Kasumi-1 (cell line): ENCODE data around the gene ZNF738.
A peak's percentile ranks its signal among the peaks of the same experiment; 100 is the strongest.
"Not testable (repeated sequence)": the region's sequence is repeated elsewhere in the genome, so short reads cannot be mapped to it uniquely, and the experiment has no call there.

ENCODE experiments used
- DNase-seq, 2 experiments: peaks; one replicate each; lab custom pipeline; 2025; lab: John Stamatoyannopoulos, UW

Gene ZNF738

DNA sequence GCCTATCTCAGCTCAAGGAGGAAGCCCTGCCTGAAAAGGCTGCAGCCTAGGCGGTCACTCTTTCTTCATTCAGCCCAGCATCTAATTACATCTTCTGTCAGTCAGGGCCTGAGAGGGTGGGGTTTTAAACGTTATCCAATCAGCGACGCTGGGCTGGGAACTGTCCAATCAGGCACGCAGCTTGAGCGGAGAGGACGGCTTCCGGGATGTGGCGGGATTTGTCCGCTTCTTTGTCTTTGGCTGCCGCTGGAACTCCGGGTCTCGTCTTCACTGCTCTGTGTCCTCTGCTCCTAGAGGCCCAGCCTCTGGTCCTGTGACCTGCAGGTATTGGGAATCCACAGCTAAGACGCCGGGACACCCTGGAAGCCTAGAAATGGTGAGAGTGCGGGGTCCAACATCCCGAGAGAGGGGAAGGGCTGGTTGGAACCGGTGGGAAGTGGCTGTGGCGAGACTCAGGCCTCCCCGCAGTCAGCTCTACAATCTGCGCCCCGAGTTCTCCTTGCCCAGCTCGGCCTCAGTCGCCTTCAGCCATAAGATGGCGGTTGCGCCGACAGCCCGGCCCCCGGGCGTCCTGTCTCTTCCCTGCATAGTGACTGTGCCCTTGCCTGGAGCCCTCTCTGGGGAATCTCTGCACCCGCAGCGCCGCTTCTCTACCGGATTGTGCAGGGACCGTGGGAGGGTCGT lies at the start of gene ZNF738:
Gene ZNF738, plus strand, starts transcription at position 233 of the 684 bp plus-strand sequence. Its CDS starts 141 bp downstream, at position 374.
- DNase-seq: peak; percentile 31 to 33

DNA sequence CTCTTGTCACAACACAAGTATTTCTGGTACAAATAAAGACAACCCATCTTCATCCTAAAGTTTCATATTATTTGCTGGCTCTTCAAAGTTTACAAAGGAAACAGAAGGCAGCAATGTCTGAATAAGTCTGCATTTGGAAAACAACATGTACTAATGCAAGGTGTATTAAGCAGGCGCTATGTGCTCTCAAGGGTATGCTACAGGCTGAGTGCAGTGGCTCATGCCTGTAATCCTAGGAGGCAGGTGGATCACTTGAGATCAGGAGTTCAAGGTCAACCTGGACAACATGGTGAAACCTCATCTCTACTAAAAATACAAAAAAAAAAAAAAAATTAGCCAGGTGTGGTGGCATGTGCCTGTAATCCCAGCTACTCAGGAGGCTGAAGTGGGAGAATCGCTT lies 46.0 kb upstream of the ZNF738 start:
- DNase-seq: not testable (repeated sequence)

DNA sequence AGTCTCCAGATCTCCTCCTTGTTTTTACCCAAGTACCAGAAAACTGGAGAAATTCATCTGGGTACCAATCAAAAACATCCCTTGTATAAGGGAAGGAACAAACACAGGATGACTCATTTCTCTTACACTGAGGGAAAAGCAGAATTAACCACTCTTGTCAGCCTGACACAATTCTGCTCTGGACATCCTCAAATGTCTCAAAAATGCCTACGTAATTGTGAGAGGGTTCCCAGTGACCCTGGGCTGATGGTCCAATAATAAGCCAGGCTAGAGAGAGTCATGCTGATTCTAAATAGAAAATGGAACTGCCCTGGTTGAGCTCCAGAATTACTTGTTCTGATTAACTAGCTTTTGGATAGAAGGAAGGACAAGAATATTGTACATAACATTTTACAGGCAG lies 44.1 kb upstream of the ZNF738 start:
- DNase-seq: peak in 1 of 2 experiments; percentile 9

DNA sequence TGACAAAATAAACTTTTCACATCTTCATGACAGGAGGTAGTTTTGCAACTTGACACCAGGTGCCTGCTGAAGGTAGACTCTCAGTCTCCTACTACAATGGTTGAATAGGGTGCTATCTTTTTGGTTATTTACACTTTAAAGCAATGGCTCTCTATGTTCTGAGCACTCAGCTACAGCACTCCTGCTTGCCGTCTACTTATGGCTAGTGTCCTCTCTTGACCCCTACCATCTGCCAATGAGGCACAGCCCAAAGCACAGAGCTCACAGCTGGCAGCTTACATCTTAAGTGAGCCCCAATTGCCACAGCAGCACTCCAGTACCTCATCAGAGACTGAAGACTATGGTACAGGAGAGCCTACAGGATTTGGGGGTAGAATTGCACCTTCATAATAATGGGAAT lies 41.0 kb upstream of the ZNF738 start:
- no peak for DNase-seq

DNA sequence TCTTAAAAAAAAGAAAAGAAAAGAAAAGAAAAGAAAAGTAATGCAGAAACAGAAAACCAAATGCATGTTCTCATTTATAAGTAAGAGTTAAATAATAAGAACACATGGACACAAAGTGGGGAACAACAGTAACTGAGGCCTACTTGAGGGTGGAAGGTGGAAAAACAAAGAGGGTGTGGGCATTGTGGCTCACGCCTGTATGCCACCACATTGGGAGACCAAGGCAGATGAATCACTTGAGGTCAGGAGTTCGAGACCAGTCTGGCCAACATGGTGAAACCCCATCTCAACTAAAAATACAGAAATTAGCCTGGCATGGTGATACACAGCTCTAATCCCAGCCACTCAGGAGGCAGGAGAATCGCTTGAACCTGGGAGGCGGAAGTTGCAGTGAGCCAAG lies 37.7 kb upstream of the ZNF738 start:
- no peak for DNase-seq

DNA sequence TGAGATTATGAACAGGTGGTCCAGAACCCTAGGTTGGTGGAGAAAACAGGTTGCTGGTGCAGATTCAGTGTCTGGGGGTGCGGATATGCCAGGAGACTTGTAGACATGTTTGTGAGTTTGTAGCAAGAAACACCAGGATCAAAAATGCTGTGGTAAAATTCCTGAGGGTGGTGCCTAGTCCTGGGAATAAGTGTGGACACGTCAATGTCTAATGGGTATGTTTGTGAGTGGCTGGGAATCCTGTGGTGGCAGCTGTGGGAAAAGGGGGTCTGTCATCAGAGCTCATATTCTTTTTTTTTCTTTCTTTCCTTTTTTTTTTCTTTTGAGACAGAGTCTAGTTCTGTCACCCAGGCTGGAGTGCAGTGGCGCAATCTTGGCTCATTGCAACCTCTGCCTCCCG lies 36.8 kb upstream of the ZNF738 start:
- DNase-seq: no peak

DNA sequence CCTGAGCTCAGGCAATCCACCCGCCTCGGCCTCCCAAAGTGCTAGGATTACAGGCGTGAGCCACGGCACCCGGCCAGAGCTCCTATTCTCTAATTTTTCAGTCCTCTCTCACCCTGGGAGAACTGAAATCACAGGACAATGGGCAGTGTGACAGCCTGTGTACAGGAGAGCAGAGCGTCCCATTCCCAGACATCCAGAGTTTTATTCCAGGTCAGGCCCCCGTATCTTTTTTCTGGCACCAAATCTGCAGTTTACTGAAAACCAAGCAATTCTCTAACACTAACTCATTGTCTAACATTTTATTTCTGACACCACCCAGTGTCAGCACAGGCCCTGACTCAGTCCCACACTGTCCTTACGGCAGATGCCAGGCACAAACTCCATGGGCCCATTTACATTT lies 36.3 kb upstream of the ZNF738 start:
- DNase-seq: no peak

DNA sequence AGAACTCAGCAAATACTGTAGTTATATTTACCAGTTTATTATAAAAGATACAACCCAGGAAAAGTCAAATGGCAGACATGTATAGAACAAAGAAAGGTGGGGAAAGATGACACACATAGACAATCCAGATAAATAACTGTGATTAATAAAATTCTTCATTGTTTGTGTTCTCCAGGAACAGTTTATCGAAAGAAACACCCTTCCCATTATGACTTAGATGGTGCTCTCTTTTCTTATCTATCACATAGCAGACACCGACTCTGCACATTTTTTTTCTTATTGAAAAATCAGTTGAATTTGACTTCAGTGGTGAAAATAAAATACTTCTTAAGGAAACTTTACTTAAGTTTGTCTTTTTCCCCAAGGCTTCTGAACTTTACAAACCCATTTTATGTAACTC lies 35.8 kb upstream of the ZNF738 start:
- DNase-seq: no peak

DNA sequence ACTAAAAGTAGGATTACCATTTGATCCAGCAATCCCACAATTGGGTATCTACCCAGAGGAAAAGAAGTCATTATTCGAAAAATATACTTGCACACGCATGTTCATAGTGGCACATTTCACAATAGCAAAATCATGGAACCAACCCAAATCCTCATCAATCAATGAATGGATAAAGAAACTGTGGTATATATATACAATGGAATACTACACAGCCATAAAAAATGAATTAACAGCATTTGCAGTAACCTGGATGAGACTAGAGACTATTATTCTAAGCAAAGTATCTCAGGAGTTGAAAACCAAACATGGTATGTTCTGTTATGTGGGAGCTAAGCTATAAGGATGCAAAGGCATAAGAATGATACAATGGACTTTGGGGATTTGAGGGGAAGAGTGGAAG lies 32.6 kb upstream of the ZNF738 start:
- DNase-seq: no peak

DNA sequence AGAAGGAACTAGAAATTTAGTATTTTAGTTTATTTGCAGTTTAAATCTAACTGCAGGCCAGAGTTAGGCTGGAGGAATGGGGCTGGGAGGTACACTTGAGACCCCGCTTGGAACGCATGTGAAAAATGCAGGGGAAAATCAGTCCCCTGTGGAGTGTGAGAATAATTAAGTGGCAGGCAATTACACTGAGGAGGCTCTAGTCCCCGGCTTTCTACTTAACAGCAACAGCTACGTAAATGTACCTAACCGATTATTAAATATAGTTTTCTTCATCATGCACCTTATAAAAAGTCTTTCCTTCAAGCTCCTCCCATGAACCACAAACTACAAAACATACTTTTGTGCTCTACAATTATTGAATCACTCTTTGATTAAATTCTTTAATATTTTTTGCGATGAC lies 30.4 kb upstream of the ZNF738 start:
- DNase-seq: peak; percentile 32 to 41

DNA sequence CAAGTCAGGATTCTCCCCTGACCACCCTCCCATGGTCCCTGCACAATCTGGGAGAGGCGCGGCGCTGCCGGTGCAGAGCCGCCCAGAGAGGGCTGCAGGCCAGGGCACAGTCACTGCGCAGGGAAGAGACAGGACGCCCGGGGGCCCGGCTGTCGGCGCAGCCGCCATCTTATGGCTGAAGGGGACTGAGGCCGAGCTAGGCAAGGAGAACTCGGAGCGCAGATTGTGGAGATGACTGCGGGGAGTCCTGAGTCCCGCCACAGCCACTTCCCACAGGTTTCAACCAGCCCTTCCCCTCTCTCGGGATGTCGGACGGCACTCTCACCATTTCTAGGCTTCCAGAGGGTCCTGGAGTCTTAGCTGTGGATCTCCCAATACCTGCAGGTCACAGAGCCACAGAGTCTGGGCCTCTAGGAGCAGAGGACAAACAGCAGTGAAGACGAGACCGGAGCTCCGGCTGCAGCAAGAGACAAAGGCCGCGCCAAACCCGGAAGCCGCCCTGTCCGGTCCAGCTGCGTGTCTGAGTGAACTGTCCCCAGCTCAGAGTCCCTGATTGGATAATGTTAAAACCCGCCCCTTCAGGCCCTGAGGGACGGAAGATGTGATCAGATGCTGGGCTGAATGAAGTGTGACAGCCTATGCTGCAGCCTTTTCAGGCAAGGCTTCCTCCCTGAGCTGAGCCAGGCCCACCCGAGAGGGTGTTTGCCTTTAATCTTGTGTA lies 29.8 kb upstream of the ZNF738 start, which contains the start of gene ZNF708:
Gene ZNF708, minus strand, starts transcription at position 526 of the 721 bp plus-strand sequence. Its CDS starts 198 bp downstream, at position 328.
- DNase-seq: peak; percentile 84 to 91

DNA sequence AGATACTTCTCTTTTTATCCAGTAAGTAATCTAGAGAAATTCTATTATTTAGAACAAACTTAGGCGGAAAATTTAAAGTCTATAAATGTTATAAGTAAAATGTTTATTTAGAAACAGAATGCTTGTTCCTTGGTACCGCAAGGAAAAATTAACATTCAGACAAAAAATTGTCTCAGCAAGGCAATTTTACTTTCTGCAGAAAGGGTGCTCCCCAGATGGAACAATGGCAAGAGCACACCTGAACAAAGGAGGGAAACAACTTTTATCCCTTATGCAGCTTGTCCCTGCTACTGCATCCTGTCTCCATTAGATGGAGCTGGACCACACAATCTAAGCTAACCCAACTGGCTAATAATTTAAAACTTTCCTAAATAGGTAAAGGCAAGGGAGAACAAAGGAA lies 23.1 kb upstream of the ZNF738 start:
- no peak for DNase-seq

DNA sequence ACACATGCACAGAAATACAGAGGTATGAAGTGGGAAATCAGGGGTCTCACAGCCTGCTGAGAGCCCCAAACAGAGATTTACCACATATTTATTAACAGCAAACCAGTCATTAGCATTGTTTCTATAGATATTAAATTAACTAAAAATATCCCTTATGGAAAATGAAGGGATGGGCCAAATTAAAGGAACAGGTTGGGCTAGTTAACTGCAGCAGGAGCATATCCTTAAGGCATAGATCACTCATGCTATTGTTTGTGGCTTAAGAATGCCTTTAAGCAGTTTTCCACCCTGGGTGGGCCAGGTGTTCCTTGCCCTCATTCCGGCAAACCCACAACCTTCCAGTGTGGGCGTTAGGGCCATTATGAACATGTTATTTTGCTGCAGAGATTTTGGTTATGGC lies 14.0 kb upstream of the ZNF738 start:
- DNase-seq: not testable (repeated sequence)

DNA sequence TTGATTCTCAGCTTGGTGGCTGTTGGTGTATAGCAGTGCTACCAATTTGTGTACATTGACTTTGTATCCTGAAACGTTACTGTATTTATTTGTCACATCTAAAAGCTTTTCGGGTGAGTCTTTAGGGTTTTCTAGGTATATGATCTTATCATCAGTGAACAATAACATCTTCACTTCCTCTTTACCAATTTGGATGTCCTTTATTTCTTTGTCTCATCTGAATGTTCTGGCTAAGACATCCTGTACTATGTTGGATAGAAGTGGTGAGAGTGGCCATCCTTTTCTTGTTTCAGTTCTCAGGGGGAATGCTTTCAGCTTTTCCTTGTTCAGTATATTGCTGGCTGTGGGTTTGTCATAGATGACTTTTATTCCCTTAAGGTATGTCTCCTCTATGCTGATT lies 6.0 kb upstream of the ZNF738 start:
- DNase-seq: no peak

DNA sequence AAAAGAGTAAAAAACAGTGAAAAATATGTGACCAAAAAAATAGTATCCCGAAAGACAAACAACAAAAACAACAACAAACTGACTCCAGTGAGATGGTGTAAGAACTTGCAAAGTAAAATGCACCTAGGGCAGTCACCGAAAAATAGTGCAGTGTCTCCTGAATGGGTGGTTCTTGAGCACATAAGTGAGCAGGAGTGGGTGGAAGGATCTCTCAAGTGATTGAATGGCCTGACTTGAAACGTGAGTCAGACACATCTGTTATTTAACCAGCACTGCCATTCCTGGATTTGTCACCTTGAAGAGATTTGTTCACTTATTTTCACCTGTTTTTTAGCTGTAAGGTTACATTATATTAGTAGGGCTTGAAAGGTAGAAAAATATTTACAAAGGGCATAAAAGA lies 3.5 kb downstream of the ZNF738 start:
- DNase-seq: no peak

DNA sequence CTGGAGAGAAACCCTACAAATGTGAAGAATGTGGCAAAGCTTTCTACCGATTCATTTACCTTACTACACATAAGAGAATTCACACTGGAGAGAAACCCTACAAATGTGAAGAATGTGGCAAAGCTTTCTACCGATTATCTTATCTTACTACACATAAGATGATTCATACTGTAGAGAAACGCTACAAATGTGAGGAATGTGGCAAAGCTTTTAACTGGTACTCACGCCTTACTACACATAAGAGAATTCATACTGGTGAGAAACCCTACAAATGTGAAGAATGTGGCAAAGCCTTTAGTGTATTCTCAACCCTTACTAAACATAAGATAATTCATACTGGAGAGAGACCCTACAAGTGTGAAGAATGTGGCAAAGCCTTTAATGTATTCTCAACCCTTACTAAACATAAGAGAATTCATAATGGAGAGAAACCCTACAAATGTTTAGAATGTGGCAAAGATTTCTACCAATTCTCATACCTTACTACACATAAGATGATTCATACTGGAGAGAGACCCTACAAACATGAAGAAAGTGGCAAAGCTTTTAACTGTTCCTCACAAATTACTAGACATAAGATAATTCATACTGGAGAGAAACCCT lies 25.3 kb downstream of the ZNF738 start:
- DNase-seq: no peak

DNA sequence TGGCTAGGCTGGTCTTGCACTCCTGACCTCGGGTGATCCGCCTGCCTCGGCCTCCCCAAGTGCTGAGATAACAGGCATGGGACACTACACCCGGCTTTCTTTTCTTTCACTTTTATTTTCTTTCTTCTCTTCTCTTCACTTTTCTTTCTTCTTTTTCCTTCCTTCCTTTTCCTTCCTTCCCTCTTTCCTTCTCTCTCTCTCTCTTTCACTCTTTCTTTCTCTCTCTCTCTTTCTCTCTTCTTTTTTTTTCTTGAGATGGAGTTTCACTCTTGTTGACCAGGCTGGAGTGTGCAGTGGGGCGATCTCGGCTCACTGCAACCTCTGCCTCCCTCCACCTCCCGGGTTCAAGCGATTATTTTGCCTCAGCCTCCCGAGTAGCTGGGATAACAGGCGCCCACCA lies 37.3 kb downstream of the ZNF738 start:
- DNase-seq: no peak

DNA sequence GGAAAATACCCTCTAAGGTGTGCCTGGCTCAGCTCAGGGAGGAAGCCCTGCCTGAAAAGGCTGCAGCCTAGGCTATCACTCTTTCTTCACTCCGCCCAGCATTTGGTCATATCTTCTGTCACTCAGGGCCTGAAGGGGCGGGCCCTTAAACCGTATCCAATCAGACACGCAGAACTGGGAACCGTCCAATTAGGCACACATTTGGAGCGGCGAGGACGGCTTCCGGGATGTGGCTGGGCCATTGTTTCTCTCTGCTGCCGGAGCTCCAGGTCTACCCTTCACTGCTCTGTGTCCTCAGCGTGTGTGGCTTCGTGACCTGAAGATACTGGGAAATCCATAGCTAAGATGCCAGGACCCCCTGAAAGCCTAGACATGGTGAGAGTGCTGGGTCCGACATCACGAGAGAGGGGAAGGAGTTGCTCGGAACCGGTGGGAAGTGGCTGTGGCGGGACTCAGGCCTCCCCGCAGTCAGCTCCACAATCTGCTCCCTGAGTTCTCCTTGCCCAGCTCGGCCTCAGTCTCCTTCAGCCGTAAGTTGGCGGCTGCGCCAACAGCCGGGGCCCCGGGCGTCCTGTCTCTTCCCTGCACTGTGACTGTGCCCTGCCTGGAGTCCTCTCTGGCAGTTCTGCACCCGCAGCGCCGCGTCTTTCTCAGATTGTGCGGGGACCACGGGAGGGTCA lies 38.2 kb downstream of the ZNF738 start, which contains the start of gene ZNF493:
Gene ZNF493, plus strand, starts transcription at position 241 of the 680 bp plus-strand sequence. Its CDS starts 105 bp downstream, at position 346.
- DNase-seq: peak in 1 of 2 experiments; percentile 33

DNA sequence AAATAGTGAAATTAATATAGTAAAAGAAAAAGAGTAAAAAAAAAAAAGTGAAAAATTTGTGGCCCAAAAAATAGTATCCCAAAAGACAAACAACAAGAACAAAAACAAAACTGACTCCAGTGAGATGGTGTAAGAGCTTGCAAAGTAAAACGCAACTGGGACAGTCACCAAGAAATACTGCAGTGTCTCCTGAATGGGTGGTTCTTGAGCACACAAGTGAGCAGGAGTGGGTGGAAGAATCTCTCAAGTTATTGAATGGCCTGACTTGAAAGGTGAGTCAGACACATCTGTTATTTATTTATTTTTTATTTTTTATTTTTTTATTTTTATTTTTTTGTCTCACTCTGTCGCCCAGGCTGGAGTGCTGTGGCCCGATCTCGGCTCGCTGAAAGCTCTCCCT lies 40.1 kb downstream of the ZNF738 start:
- no peak for DNase-seq

DNA sequence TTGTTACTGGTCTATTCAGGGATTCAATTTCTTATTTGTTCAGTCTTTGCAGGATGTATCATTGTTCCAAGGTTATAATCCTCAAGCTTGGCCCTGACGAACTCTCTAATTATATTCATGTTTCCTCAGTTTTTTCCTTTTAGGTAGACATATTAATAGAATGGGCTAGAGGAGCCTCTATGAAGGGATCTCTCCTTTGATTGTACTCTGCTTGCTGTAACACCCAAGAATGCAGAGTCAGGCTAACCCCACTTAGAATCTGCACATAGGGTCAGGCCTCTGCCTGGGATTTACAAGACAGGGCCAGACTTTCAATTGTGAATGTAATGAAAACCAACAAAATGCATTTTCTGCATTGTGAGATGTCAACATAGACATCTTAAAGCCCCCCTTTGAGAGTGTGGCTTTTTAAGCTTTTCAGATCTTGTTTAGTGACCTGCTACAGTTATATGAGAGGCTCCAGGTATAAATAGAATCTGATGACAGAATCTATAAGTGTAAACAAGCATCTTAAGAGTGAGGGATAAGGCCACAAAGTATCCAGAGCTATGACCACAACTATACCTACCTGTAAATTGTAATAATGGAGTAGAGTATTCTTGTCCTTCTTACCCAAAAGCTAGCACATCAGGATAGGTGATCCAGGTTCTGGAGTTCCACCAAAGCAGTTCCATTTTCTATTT lies 43.6 kb downstream of the ZNF738 start:
- DNase-seq: no peak

DNA sequence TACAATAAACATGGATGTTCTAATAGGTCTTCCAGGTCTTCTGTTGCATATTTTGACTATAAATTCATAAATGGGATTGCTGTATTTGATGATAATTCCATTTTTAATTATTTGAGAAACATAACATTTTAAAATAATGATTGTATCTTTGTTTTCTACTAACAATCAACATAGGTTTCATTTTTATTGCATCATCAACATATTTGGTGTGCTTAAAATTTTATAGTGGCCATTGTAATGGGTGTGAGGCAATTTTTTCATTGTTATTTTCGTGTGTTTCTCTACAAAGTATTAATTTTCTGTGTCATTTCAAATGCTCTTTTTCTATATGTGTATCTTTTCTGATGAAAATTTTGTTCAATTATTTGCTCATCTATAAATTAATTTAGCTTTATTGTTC lies 51.4 kb downstream of the ZNF738 start:
- no peak for DNase-seq

DNA sequence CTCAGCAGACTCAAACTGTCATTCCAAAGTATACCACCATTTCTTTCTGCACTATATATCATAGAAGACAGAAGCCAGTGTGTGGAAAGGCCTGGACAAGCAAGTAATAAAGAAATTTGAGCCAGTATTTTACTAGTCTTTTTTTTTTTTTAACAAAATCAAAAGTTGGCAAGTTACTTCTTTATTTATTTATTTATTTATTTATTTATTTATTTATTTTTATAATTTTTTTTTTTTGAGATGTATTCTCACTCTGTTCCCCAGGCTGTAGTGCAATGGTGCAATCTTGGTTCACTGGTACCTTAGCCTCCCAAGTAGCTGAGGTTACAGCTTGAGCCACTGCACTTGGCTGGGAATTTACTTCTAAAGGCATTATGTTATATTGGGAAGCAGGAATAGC lies 63.4 kb downstream of the ZNF738 start:
- no peak for DNase-seq
